Adipocyte (in vitro differentiated cells): ENCODE measurements around the gene C10orf90.

Experiments used
- DNase-seq: peaks from one replicate; pipeline ENCODE4 v3.0.0-alpha.2; 2015; ENCODE audit warnings: low read depth
- H3K27me3 ChIP-seq: replicated peaks from 2 replicates; pipeline ENCODE4 v1.7.0; 2013; ENCODE audit warnings: mild to moderate bottlenecking, low read length, moderate library complexity; ENCODE audit not compliant: control insufficient read depth, insufficient read depth
- H3K36me3 ChIP-seq: 2 replicates; pipeline ENCODE4 v1.7.0; 2013; ENCODE audit warnings: low read length, mild to moderate bottlenecking, moderate library complexity; ENCODE audit not compliant: control insufficient read depth, insufficient read depth, severe bottlenecking
- H3K4me1 ChIP-seq: 2 replicates; pipeline ENCODE4 v1.7.0; 2013; ENCODE audit warnings: mild to moderate bottlenecking, low read length, moderate library complexity; ENCODE audit not compliant: control insufficient read depth, insufficient read depth
- H3K4me3 ChIP-seq: 2 replicates; pipeline ENCODE4 v1.7.0; 2013; ENCODE audit warnings: mild to moderate bottlenecking, low read length, moderate library complexity
- H3K9ac ChIP-seq: 2 replicates; pipeline ENCODE4 v1.7.0; 2013; ENCODE audit warnings: mild to moderate bottlenecking, low read length, moderate library complexity
- H3K9me3 ChIP-seq: 2 replicates; pipeline ENCODE4 v1.7.0; 2013; ENCODE audit warnings: mild to moderate bottlenecking, low read length, moderate library complexity; ENCODE audit not compliant: control insufficient read depth

Gene C10orf90

DNA sequence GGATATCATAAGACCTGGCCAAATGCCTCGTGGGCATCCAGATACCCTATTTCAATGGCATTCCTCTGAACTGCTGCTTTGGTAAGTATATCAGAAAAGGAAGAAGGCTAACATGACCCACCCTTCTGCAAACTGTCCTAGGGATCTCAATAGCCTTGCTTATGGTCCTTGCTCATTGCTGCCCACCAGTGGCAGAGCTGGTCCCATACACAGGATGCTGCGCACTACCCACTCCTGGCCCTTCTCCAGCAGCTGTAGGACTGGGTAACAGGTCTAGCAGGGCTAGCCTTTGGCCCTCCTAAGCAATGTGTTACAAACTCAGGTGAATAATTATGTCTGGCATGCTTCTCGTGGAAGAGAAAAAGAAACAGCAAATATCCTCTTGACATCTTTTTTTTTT is 72.5 kb downstream of the C10orf90 start:
- Histone ChIP-seq H3K9me3 (no peaks in the 10 kb centered on the region), H3K36me3 (no peaks in the 10 kb centered on the region), H3K9ac (no peak overlapping the region), H3K27me3 (no peaks in the 10 kb centered on the region), H3K4me3 (no peak overlapping the region), H3K4me1 (peaks cover 12% of the 10 kb centered on the region)
- peak; percentile 6 for DNase-seq

DNA sequence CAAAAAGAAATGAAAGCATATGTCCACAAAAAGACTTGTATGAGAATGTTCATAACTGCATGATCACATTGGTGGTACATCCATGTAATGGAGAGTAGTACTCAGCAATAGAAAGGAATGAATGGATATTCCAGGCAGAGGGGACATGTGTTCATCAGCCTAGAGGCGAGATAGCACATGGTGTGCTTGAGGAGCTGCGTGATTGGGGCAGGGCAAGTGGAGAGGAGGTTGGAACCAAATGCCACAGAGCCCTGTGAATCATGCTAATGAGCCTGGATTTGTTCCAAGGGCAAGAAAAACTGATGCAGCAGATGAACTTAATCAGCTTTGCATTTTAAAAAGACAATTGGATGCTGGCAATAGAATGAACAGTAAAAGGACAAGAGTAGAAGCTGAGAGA is 73.3 kb downstream of the C10orf90 start:
- H3K36me3 ChIP-seq, result no peaks in the 10 kb centered on the region
- no peak overlapping the region for H3K9ac ChIP-seq
- H3K4me3 ChIP-seq, result no peak overlapping the region
- peaks cover 12% of the 10 kb centered on the region for H3K4me1 ChIP-seq
- DNase-seq, result no peak
- no peaks in the 10 kb centered on the region for H3K9me3 ChIP-seq
- no peaks in the 10 kb centered on the region for H3K27me3 ChIP-seq

DNA sequence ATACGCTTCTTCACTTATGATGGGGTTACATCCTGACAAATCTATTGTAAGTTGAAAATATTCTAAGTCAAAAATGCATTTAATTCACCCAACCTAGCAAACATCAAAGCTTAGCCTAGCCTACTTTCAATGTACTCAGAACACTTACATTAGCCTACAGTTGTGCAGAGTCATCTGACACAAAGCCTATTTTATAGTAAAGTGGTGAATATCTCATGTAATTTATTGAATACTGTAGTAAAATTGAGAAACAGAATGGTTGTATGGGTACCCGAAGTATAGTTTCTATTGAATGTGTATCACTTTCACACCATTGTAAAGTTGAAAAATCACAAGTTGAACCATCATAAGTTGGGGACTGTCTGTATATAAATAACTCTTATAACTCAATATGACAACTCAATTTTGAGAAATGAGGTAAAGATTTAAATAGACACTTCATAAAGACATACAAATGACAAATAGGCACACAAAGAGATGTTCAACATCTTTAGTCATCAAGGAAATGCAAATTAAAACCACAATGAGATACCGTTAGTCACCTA is 73.9 kb downstream of the C10orf90 start:
- no peak for DNase-seq
- Histone ChIP-seq H3K4me3 (no peak overlapping the region), H3K36me3 (no peaks in the 10 kb centered on the region), H3K27me3 (no peaks in the 10 kb centered on the region), H3K9me3 (no peaks in the 10 kb centered on the region), H3K4me1 (peaks cover 12% of the 10 kb centered on the region), H3K9ac (no peak overlapping the region)

- Histone ChIP-seq H3K36me3 (no peaks in the 10 kb centered on the region), H3K9ac (no peak overlapping the region), H3K9me3 (no peaks in the 10 kb centered on the region), H3K27me3 (no peaks in the 10 kb centered on the region), H3K4me1 (peaks cover 12% of the 10 kb centered on the region), H3K4me3 (no peak overlapping the region)
- no peak for DNase-seq
Observed at GRCh38 chr10:126595160-126595559, 75.3 kb downstream of the C10orf90 start.

DNA sequence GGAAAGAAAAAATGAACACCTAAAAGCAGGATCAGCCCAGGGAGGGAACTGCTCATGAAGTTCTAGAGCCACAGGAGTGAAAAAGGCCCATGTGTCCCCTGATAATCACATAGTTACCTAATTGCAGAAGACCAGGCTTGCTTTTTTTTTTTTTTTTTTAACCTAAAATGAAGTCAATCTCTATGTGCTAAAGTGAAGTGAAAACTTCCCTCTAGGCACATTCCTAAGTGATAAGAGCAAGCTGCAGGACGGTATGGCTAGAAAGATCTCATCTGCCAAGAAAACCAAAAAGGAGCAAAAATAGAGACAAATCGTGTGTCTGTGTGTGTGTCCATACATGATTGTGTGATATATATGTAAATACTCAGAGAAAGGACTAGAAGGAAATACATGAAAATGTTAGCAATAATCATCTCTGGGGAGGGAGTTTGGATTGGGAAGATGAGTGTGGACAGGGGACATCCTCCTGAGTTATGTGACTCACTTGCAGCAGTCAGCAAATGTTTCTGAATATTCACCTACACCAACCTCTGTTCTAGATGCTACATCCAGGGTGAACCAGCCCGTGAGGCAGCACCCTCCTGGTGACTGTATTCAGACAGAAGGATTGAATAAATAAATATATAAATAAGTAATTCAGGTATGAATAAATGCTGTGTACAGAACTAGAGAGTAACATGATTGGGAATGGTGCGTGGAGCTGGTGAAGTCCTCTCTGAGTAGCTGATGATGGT is 76.4 kb downstream of the C10orf90 start:
- Histone ChIP-seq H3K36me3 (no peaks in the 10 kb centered on the region), H3K4me1 (peaks cover 12% of the 10 kb centered on the region), H3K9ac (no peak overlapping the region), H3K9me3 (no peaks in the 10 kb centered on the region), H3K4me3 (no peak overlapping the region), H3K27me3 (no peaks in the 10 kb centered on the region)
- DNase-seq, result no peak

GRCh38 chr10:126592901-126593300 is 77.6 kb downstream of the C10orf90 start:
- H3K9me3 ChIP-seq, result no peaks in the 10 kb centered on the region
- H3K27me3 ChIP-seq, result no peaks in the 10 kb centered on the region
- DNase-seq, result no peak
- H3K4me3 ChIP-seq, result no peak overlapping the region
- no peaks in the 10 kb centered on the region for H3K36me3 ChIP-seq
- H3K4me1 ChIP-seq, result peaks cover 12% of the 10 kb centered on the region
- H3K9ac ChIP-seq, result no peak overlapping the region

- no peaks in the 10 kb centered on the region for H3K36me3 ChIP-seq
- no peak overlapping the region for H3K4me3 ChIP-seq
- no peak overlapping the region for H3K9ac ChIP-seq
- H3K27me3 ChIP-seq, result peaks cover 22% of the 10 kb centered on the region
- no peaks in the 10 kb centered on the region for H3K9me3 ChIP-seq
- no peak for DNase-seq
- no peaks in the 10 kb centered on the region for H3K4me1 ChIP-seq
Observed at GRCh38 chr10:126588024-126588423, 82.5 kb downstream of the C10orf90 start.

DNA sequence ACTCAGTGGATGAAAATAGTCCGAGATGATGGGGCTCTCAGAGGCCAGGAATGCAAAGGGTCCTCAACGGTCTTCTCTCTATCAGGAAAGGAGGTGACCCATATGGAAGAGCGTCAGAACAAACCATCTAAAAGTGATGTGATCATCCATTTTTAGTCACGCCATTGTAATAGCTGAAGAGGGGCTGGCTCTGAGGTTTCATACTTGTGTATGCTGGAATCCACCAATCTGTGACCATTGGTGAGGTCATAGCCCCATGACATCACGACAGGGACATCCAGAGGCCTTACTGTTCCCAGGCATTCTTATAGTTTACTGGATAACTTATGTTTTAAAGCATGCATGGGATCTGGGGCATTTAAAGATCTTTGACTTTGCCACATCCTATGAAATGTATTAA is 83.6 kb downstream of the C10orf90 start:
- Histone ChIP-seq H3K4me3 (no peak overlapping the region), H3K36me3 (no peaks in the 10 kb centered on the region), H3K9ac (no peak overlapping the region), H3K27me3 (peaks cover 24% of the 10 kb centered on the region), H3K4me1 (no peaks in the 10 kb centered on the region), H3K9me3 (no peaks in the 10 kb centered on the region)
- DNase-seq, result no peak

- H3K4me3 ChIP-seq, result no peak overlapping the region
- no peak overlapping the region for H3K9ac ChIP-seq
- H3K4me1 ChIP-seq, result no peaks in the 10 kb centered on the region
- peak; percentile 8 for DNase-seq
- H3K9me3 ChIP-seq, result no peaks in the 10 kb centered on the region
- H3K36me3 ChIP-seq, result no peaks in the 10 kb centered on the region
- peaks cover 31% of the 10 kb centered on the region for H3K27me3 ChIP-seq
Observed at GRCh38 chr10:126586128-126586527, 84.4 kb downstream of the C10orf90 start.

GRCh38 chr10:126585249-126586017 is 85.1 kb downstream of the C10orf90 start:
- no peak for DNase-seq
- H3K4me3 ChIP-seq, result no peak overlapping the region
- H3K36me3 ChIP-seq, result no peaks in the 10 kb centered on the region
- no peaks in the 10 kb centered on the region for H3K4me1 ChIP-seq
- H3K27me3 ChIP-seq, result peaks cover 38% of the 10 kb centered on the region
- no peak overlapping the region for H3K9ac ChIP-seq
- no peaks in the 10 kb centered on the region for H3K9me3 ChIP-seq

DNA sequence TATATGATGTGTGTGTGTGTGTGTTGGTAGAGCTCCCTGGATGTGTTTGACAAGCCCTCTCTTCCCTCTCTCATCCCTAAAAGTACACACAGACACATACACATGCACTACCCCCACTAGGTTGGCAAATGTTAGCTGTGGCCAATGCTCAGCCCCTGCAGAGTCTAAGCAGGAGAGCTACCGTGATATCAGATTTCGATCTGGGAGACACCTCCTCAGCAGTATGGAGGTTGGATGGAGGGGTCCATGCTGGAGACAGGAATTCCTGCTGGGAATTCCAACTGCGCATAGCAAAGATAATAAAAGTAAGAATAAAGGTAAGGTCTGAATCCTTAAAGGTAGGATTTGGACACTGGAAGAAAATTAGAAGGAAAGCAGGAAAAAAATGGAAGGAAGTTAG is 85.7 kb downstream of the C10orf90 start:
- Histone ChIP-seq H3K4me3 (no peak overlapping the region), H3K36me3 (no peaks in the 10 kb centered on the region), H3K9me3 (no peaks in the 10 kb centered on the region), H3K27me3 (peaks cover 38% of the 10 kb centered on the region), H3K4me1 (no peaks in the 10 kb centered on the region), H3K9ac (no peak overlapping the region)
- no peak for DNase-seq
